CD8-positive, alpha-beta memory T cell (primary cell): ENCODE measurements around the gene KMT2D. TPM values are rescaled to one million over a fixed set of nuclear protein-coding genes. Genes with fewer than 3 reads are reported as not detected.

Experiments
- CTCF ChIA-PET: fragments of 350-600 bp; sonication (Branson Sonifier 250); formaldehyde crosslinking; loops from one replicate; lab custom pipeline; 2021; ENCODE audit warnings: antibody characterized with exemption; lab: Charles Lee
- POLR2A ChIA-PET: fragments of 350-600 bp; sonication (Branson Sonifier 250); formaldehyde crosslinking; loops from one replicate; lab custom pipeline; 2021; ENCODE audit warnings: antibody characterized with exemption; lab: Charles Lee
- DNase-seq, 5 donors: peaks; one replicate each; pipeline versions ENCODE4 v3.0.0 to v3.0.0-alpha.2; 2020 to 2022; ENCODE audit warnings: mixed read lengths in 1 of 5
- H3K27ac ChIP-seq: one replicate; pipeline ENCODE4 v1.7.0; 2013; ENCODE audit warnings: low read depth, mild to moderate bottlenecking, low read length, moderate library complexity
- H3K27me3 ChIP-seq: 2 replicates; pipeline ENCODE4 v1.7.0; 2013; ENCODE audit warnings: low read length, mild to moderate bottlenecking; ENCODE audit not compliant: insufficient read depth, poor library complexity, severe bottlenecking
- H3K36me3 ChIP-seq: 2 replicates; pipeline ENCODE4 v1.7.0; 2013; ENCODE audit warnings: mild to moderate bottlenecking, low read length, moderate library complexity; ENCODE audit not compliant: insufficient read depth
- H3K4me1 ChIP-seq: 2 replicates; pipeline ENCODE4 v1.7.0; 2013; ENCODE audit warnings: mild to moderate bottlenecking, low read length, moderate library complexity; ENCODE audit not compliant: insufficient read depth
- H3K4me3 ChIP-seq: 2 replicates; pipeline ENCODE4 v1.7.0; 2013; ENCODE audit warnings: mild to moderate bottlenecking, low read length
- H3K9me3 ChIP-seq: 2 replicates; pipeline ENCODE4 v1.7.0; 2013; ENCODE audit warnings: mild to moderate bottlenecking, low read length
- H3K27ac Mint-ChIP-seq, 8 donors: one replicate each; pipeline ENCODE4 v1.8.0; 2020 to 2021; ENCODE audit warnings: mixed read lengths in 8 of 8, mild to moderate bottlenecking in 6 of 8, inconsistent platforms in 3 of 8, moderate library complexity in 3 of 8
- H3K27me3 Mint-ChIP-seq, 2 donors: one replicate each; pipeline ENCODE4 v1.8.0; 2020 to 2021; ENCODE audit warnings: mixed read lengths in 2 of 2, mild to moderate bottlenecking in 1 of 2, moderate library complexity in 1 of 2
- H3K36me3 Mint-ChIP-seq, 3 donors: one replicate each; pipeline ENCODE4 v1.8.0; 2020 to 2021; ENCODE audit warnings: mixed read lengths in 3 of 3, inconsistent platforms in 1 of 3, mild to moderate bottlenecking in 1 of 3
- H3K4me1 Mint-ChIP-seq, 3 donors: one replicate each; pipeline ENCODE4 v1.8.0; 2020 to 2021; ENCODE audit warnings: mixed read lengths in 3 of 3, inconsistent platforms in 1 of 3, mild to moderate bottlenecking in 1 of 3
- H3K4me3 Mint-ChIP-seq, 7 donors: one replicate each; pipeline ENCODE4 v1.8.0; 2020 to 2021; ENCODE audit warnings: mixed read lengths in 7 of 7, mild to moderate bottlenecking in 6 of 7, moderate library complexity in 4 of 7, inconsistent platforms in 2 of 7
- H3K9me3 Mint-ChIP-seq, 5 donors: one replicate each; pipeline ENCODE4 v1.8.0; 2020 to 2022; ENCODE audit warnings: mixed read lengths in 5 of 5, mild to moderate bottlenecking in 3 of 5, moderate library complexity in 2 of 5, inconsistent platforms in 1 of 5
- polyA plus RNA-seq: library from polyadenylated mRNA; unstranded; fragments of 300-500 nt; fragmentation: Illumina TruSeq; gene quantifications from one replicate; pipeline ENCODE4 v1.2.3, GENCODE V29; 2021
- total RNA-seq, 2 experiments: library from RNA; stranded (reverse); gene quantifications; one replicate each; pipeline ENCODE4 v1.2.3, GENCODE V29; 2021

Gene KMT2D
- total and polyA plus RNA-seq, 3 experiments from 2014 or later = 22.8 to 79.7 (median 79.4) TPM

DNA sequence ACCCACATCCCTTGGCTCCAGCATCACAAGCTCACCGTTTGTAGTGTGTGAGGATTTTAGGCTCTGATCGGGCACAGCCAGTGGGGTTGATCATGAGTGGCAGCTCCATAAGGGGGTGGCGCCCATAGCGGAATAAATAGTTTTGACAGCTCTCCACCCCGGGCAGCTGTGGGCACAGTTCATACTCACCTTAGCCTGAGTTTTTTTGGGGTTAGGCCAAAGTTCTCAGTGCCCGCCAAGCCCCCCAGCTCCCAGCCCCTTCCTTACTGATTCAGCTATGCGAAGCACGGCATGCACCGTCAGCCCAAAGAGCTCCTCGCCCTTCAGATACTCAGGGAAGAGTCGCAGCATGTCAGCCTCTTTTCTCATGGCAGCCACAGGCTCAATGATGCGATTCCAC lies 36.1 kb downstream of the KMT2D start:
- Mint-ChIP-seq H3K27me3 (no peaks in the 10 kb centered on the region), H3K36me3 (peaks cover 4 to 83% (median 17%) of the 10 kb centered on the region in 3 donors), H3K27ac (peak overlapping the region in 7 of 8 donors; percentile 78 to 100 (median 89)), H3K4me1 (peaks cover 5% of the 10 kb centered on the region in 3 donors), H3K9me3 (no peaks in the 10 kb centered on the region), H3K4me3 (no peak overlapping the region)
- CTCF ChIA-PET = interaction anchor here (0.6 kb wide), 1 partner anchor 78 kb away, joined by 3 read pairs; no protein-coding TSS in a partner anchor
- POLR2A ChIA-PET = no interaction called here
- Histone ChIP-seq H3K4me3 (no peak overlapping the region), H3K9me3 (no peaks in the 10 kb centered on the region), H3K36me3 (peaks cover 45% of the 10 kb centered on the region), H3K27ac (no peak overlapping the region), H3K4me1 (peaks cover 5% of the 10 kb centered on the region), H3K27me3 (no peaks in the 10 kb centered on the region)
- DNase-seq = no peak

GRCh38 chr12:49023812-49024211 lies 36.8 kb downstream of the KMT2D start:
- peaks cover 40% of the 10 kb centered on the region for H3K36me3 ChIP-seq
- Mint-ChIP-seq H3K27ac (peak overlapping the region in 7 of 8 donors; percentile 84 to 100 (median 93)), H3K4me1 (peaks cover 8 to 13% (median 11%) of the 10 kb centered on the region in 3 donors), H3K36me3 (peaks cover 4 to 78% (median 17%) of the 10 kb centered on the region in 3 donors), H3K4me3 (no peak overlapping the region), H3K27me3 (no peaks in the 10 kb centered on the region), H3K9me3 (no peaks in the 10 kb centered on the region)
- no peak for DNase-seq
- H3K27me3 ChIP-seq = no peaks in the 10 kb centered on the region
- ChIA-PET POLR2A (no interaction called here), CTCF (interaction anchor here (0.6 kb wide), 1 partner anchor 77 kb away, joined by 3 read pairs; no protein-coding TSS in a partner anchor)
- H3K4me1 ChIP-seq = peaks cover 8% of the 10 kb centered on the region
- H3K4me3 ChIP-seq = no peak overlapping the region
- H3K9me3 ChIP-seq = no peaks in the 10 kb centered on the region
- H3K27ac ChIP-seq = no peak overlapping the region

- CTCF ChIA-PET = interaction anchor here (1.0 kb wide), 1 partner anchor 170 kb away, joined by 3 read pairs; no protein-coding TSS in a partner anchor
- Histone ChIP-seq H3K4me1 (peaks cover 13% of the 10 kb centered on the region), H3K36me3 (peaks cover 35% of the 10 kb centered on the region), H3K27ac (no peak overlapping the region), H3K4me3 (no peak overlapping the region), H3K27me3 (no peaks in the 10 kb centered on the region), H3K9me3 (no peaks in the 10 kb centered on the region)
- POLR2A ChIA-PET = interaction anchor here (0.6 kb wide), 1 partner anchor 76 kb away, joined by 3 read pairs; no protein-coding TSS in a partner anchor
- peak in 1 of 5 donors; percentile 41 for DNase-seq
- Mint-ChIP-seq H3K9me3 (no peaks in the 10 kb centered on the region), H3K27ac (peak overlapping the region; percentile 78 to 100 (median 94)), H3K27me3 (peaks cover 0 to under 1% of the 10 kb centered on the region in 2 donors), H3K4me3 (peak overlapping the region in 1 of 7 donors; percentile 66), H3K36me3 (peaks cover 4 to 77% (median 17%) of the 10 kb centered on the region in 3 donors), H3K4me1 (peaks cover 14 to 23% (median 18%) of the 10 kb centered on the region in 3 donors)
These were observed 37.9 kb downstream of the KMT2D start for GRCh38 chr12:49022558-49023178.

DNA sequence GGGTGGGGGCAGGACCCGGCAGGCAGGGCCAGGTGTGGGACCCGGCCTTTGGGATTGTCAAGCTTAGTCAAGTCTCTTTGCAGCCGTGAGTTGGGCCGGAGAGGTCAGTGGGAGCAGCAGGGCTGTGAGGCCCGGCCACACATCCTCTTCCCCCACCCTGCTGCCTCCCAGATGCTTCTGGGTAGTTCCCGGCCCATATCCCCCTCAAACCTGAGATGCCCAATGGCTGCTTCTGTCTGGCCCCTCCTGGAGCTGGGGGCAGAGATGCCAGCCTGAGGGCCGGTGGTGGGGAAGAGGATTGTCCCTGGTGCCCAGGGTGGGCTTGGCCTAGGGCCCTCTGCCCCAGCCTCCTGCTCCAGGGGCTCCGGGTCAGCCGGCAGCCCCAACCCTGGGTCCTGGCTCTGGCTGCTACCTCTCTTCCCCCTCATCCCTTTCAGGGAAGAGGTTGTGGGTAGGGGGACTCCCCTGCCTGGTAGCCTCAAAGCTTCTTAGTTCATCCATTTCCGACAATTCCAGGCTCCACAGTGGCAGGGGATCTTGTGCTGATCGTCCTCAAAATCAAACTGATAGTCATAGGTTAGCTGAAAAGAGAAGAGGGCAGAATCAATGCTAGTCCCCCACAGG lies 39.2 kb downstream of the KMT2D start:
- DNase-seq = peak in 1 of 5 donors; percentile 43
- Histone ChIP-seq H3K4me3 (no peak overlapping the region), H3K9me3 (no peaks in the 10 kb centered on the region), H3K4me1 (peaks cover 22% of the 10 kb centered on the region), H3K27me3 (no peaks in the 10 kb centered on the region), H3K36me3 (peaks cover 30% of the 10 kb centered on the region), H3K27ac (no peak overlapping the region)
- ChIA-PET POLR2A (no interaction called here), CTCF (interaction anchor here (0.7 to 2.7 kb wide), 2 partner anchors 13 to 25 kb away, joined by 3 to 15 read pairs; no protein-coding TSS in a partner anchor)
- Mint-ChIP-seq H3K4me1 (peaks cover 22 to 36% (median 31%) of the 10 kb centered on the region in 3 donors), H3K4me3 (peak overlapping the region in 1 of 7 donors; percentile 37), H3K36me3 (peaks cover 9 to 68% (median 20%) of the 10 kb centered on the region in 3 donors), H3K27ac (peak overlapping the region; percentile 78 to 100 (median 94)), H3K27me3 (peaks cover 0 to 1% of the 10 kb centered on the region in 2 donors), H3K9me3 (no peaks in the 10 kb centered on the region)

- Mint-ChIP-seq H3K27ac (peak overlapping the region; percentile 66 to 100 (median 90)), H3K36me3 (peaks cover 8 to 66% (median 17%) of the 10 kb centered on the region in 3 donors), H3K4me3 (no peak overlapping the region), H3K9me3 (no peaks in the 10 kb centered on the region), H3K27me3 (peaks cover 0 to 1% of the 10 kb centered on the region in 2 donors), H3K4me1 (peaks cover 22 to 43% (median 36%) of the 10 kb centered on the region in 3 donors)
- no peaks in the 10 kb centered on the region for H3K9me3 ChIP-seq
- no peaks in the 10 kb centered on the region for H3K27me3 ChIP-seq
- CTCF ChIA-PET = interaction anchor here (0.7 to 2.7 kb wide), 8 partner anchors 9 to 95 kb away, joined by 3 to 15 read pairs (median 4); partner anchors contain the start of genes ARF3, DDN and FKBP11
- H3K36me3 ChIP-seq = peaks cover 22% of the 10 kb centered on the region
- no peak overlapping the region for H3K27ac ChIP-seq
- no peak overlapping the region for H3K4me3 ChIP-seq
- peak in 1 of 5 donors; percentile 49 for DNase-seq
- H3K4me1 ChIP-seq = peaks cover 22% of the 10 kb centered on the region
- POLR2A ChIA-PET = interaction anchor here (1.1 kb wide), 1 partner anchor 120 kb away, joined by 3 read pairs; no protein-coding TSS in a partner anchor
These were observed 40.2 kb downstream of the KMT2D start for GRCh38 chr12:49020441-49020840.

DNA sequence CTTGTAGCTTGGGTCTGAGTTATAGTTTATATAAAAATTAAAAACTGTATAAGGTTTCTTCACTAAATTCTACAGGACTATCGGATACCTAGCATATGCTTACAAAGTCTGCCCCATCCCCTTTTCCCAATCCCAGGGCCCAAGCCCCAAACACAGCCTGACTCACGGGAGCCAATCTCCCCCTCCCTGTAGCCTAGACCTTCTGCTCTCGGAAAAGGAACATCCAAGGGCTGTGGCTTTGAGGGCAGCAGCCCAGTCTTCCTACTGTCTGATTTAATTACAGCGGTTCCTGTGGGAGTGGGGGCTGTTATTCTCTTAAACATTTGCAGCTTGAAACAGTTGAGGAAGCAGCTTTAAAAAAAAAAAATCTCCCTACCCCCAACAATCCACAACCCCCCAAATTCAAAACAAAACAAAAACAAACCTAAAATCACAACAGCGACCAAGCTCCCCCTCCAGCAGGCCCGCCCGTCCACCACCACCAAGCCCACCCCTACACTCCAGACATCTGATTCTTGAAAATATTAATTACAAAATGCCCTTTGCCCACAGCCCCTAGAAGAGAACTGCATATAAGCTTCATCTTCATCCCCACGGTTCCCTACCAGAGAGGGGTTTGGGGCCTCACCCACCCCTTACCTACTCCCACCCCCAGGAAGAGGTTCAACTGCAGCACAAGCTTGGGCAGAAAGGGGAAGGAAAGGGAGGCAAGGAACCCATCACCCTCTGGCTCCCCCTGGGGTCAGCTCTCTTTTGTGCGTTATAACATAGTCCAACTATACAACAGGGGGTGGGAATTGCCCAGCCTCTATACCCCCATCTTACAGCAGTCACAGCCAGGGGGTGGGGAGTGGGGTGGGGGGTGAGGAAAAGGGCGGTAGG lies 40.9 kb downstream of the KMT2D start:
- H3K36me3 Mint-ChIP-seq = peaks cover 8 to 60% (median 17%) of the 10 kb centered on the region in 3 donors
- peak overlapping the region; percentile 98 to 100 (median 99) for H3K27ac Mint-ChIP-seq
- H3K4me3 Mint-ChIP-seq = peak overlapping the region; percentile 69 to 98 (median 94)
- ChIA-PET POLR2A (interaction anchor here (0.6 to 1.1 kb wide), 2 partner anchors 19 to 119 kb away, joined by 3 read pairs; no protein-coding TSS in a partner anchor), CTCF (interaction anchor here (0.7 to 2.7 kb wide), 8 partner anchors 9 to 94 kb away, joined by 3 to 15 read pairs (median 4); partner anchors contain the start of genes ARF3, DDN and FKBP11)
- peaks cover 0 to 1% of the 10 kb centered on the region in 2 donors for H3K27me3 Mint-ChIP-seq
- peak in 4 of 5 donors; percentile 24 to 63 (median 40) for DNase-seq
- Histone ChIP-seq H3K27ac (peak overlapping the region; percentile 92), H3K36me3 (peaks cover 14% of the 10 kb centered on the region), H3K4me3 (no peak overlapping the region), H3K4me1 (peaks cover 22% of the 10 kb centered on the region), H3K9me3 (no peaks in the 10 kb centered on the region), H3K27me3 (no peaks in the 10 kb centered on the region)
- no peaks in the 10 kb centered on the region for H3K9me3 Mint-ChIP-seq
- peaks cover 26 to 50% (median 41%) of the 10 kb centered on the region in 3 donors for H3K4me1 Mint-ChIP-seq

DNA sequence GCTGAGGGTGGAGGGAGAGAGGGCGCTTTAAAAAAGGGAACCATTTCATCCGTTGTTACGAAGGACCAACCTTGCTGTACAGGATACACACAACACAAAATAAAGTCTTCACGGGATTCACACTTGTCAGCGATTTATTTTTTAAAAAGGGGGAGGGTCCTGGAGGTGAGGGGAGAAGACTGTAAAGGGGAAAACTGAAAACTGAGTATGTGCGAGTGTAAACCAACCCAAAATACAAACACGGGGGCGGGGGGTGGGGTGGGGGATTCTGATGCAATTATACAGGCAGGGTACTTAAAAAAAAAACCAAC lies 41.5 kb downstream of the KMT2D start:
- H3K9me3 ChIP-seq = no peaks in the 10 kb centered on the region
- Mint-ChIP-seq H3K4me3 (peak overlapping the region; percentile 85 to 98 (median 94)), H3K4me1 (peaks cover 26 to 55% (median 41%) of the 10 kb centered on the region in 3 donors), H3K36me3 (peaks cover 8 to 58% (median 17%) of the 10 kb centered on the region in 3 donors), H3K27me3 (peaks cover 0 to 1% of the 10 kb centered on the region in 2 donors), H3K9me3 (no peaks in the 10 kb centered on the region), H3K27ac (peak overlapping the region; percentile 98 to 100 (median 99))
- no peaks in the 10 kb centered on the region for H3K27me3 ChIP-seq
- H3K4me1 ChIP-seq = peaks cover 22% of the 10 kb centered on the region
- POLR2A ChIA-PET = interaction anchor here (0.6 to 1.1 kb wide), 2 partner anchors 18 to 118 kb away, joined by 3 read pairs; no protein-coding TSS in a partner anchor
- peak overlapping the region; percentile 79 for H3K4me3 ChIP-seq
- no peak for DNase-seq
- peak overlapping the region; percentile 92 for H3K27ac ChIP-seq
- peaks cover 9% of the 10 kb centered on the region for H3K36me3 ChIP-seq
- CTCF ChIA-PET = interaction anchor here (1.0 to 2.7 kb wide), 3 partner anchors 10 to 31 kb away, joined by 4 to 15 read pairs (median 5); no protein-coding TSS in a partner anchor
